ENCODE results near the gene ONECUT3. TPM values are rescaled to one million over a fixed set of nuclear protein-coding genes. Genes with fewer than 3 reads are reported as not detected.

The ONECUT3 gene
- total and polyA plus RNA-seq, 4 donors: not detected

DNA sequence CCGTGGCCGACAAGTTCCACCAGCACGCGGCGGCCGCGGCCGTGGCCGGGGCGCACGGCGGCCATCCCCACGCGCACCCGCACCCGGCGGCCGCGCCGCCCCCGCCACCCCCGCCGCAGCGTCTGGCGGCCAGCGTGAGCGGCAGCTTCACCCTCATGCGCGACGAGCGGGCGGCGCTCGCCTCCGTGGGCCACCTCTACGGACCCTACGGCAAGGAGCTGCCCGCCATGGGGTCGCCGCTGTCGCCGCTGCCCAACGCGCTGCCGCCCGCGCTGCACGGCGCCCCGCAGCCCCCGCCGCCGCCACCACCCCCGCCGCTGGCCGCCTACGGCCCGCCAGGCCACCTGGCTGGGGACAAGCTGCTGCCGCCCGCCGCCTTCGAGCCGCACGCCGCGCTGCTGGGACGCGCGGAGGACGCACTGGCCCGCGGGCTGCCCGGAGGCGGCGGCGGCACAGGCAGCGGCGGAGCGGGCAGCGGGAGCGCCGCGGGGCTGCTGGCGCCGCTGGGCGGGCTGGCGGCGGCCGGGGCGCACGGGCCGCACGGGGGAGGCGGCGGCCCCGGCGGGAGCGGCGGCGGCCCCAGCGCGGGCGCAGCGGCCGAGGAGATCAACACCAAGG lies 821 bp downstream of the ONECUT3 start:
- H3K27me3 ChIP-seq (ENCODE audit: control insufficient read depth in 4 of 4, insufficient read depth in 4 of 4, low read length in 3 of 4): peaks cover 13 to 50% (median 21%) of the 10 kb centered on the region in 4 donors
- no peaks in the 10 kb centered on the region for H3K36me3 ChIP-seq (ENCODE audit: control insufficient read depth in 4 of 4, insufficient read depth in 3 of 4, low read depth in 1 of 4, low read length in 3 of 4)
- no peak for TF ChIP-seq TAF1 (conservative IDR thresholded peaks at IDR 0.05)
- TF ChIP-seq RXRA (IDR thresholded peaks at IDR 0.05): no peak
- no peak for TF ChIP-seq SP1 (IDR thresholded peaks at IDR 0.05)
- no peak for TF ChIP-seq NR2F2 (IDR thresholded peaks at IDR 0.05)
- no peak for TF ChIP-seq YY1 (IDR thresholded peaks at IDR 0.05)
- TF ChIP-seq FOXA1 (IDR thresholded peaks at IDR 0.05): no peak
- TF ChIP-seq, protein P1, sequence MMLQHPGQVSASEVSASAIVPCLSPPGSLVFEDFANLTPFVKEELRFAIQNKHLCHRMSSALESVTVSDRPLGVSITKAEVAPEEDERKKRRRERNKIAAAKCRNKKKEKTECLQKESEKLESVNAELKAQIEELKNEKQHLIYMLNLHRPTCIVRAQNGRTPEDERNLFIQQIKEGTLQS (IDR thresholded peaks at IDR 0.05): no peak
- TF ChIP-seq, protein P2, sequence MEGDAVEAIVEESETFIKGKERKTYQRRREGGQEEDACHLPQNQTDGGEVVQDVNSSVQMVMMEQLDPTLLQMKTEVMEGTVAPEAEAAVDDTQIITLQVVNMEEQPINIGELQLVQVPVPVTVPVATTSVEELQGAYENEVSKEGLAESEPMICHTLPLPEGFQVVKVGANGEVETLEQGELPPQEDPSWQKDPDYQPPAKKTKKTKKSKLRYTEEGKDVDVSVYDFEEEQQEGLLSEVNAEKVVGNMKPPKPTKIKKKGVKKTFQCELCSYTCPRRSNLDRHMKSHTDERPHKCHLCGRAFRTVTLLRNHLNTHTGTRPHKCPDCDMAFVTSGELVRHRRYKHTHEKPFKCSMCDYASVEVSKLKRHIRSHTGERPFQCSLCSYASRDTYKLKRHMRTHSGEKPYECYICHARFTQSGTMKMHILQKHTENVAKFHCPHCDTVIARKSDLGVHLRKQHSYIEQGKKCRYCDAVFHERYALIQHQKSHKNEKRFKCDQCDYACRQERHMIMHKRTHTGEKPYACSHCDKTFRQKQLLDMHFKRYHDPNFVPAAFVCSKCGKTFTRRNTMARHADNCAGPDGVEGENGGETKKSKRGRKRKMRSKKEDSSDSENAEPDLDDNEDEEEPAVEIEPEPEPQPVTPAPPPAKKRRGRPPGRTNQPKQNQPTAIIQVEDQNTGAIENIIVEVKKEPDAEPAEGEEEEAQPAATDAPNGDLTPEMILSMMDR (IDR thresholded peaks at IDR 0.05; ENCODE audit: low read depth, low read length, missing input control): no peak
- no peak for TF ChIP-seq JUND (IDR thresholded peaks at IDR 0.05)
- TF ChIP-seq EGR1 (IDR thresholded peaks at IDR 0.05; ENCODE audit: low read depth in 2 of 2): no peak
- TF ChIP-seq, protein P3, sequence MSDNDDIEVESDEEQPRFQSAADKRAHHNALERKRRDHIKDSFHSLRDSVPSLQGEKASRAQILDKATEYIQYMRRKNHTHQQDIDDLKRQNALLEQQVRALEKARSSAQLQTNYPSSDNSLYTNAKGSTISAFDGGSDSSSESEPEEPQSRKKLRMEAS (IDR thresholded peaks at IDR 0.05): no peak
- TF ChIP-seq, protein P4, sequence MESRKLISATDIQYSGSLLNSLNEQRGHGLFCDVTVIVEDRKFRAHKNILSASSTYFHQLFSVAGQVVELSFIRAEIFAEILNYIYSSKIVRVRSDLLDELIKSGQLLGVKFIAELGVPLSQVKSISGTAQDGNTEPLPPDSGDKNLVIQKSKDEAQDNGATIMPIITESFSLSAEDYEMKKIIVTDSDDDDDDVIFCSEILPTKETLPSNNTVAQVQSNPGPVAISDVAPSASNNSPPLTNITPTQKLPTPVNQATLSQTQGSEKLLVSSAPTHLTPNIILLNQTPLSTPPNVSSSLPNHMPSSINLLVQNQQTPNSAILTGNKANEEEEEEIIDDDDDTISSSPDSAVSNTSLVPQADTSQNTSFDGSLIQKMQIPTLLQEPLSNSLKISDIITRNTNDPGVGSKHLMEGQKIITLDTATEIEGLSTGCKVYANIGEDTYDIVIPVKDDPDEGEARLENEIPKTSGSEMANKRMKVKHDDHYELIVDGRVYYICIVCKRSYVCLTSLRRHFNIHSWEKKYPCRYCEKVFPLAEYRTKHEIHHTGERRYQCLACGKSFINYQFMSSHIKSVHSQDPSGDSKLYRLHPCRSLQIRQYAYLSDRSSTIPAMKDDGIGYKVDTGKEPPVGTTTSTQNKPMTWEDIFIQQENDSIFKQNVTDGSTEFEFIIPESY (IDR thresholded peaks at IDR 0.05): no peak
- no peak for TF ChIP-seq HNF4A (conservative IDR thresholded peaks at IDR 0.05)
- no peak for TF ChIP-seq HNF4G (IDR thresholded peaks at IDR 0.05)
- TF ChIP-seq RAD21 (IDR thresholded peaks at IDR 0.05): no peak
- no peak for TF ChIP-seq FOXA2 (IDR thresholded peaks at IDR 0.05)
- no peak for TF ChIP-seq GABPA (IDR thresholded peaks at IDR 0.05 in 1 of 2, conservative IDR thresholded peaks at IDR 0.05 in 1 of 2)
- WGBS: 3% methylated on average over 105 of the region's 105 CpGs
- H3K27ac ChIP-seq (ENCODE audit: low read depth in 1 of 2, low read length in 2 of 2): no peak overlapping the region
- H3K4me1 ChIP-seq (ENCODE audit: control insufficient read depth in 4 of 4, insufficient read depth in 4 of 4, low read length in 3 of 4): peaks cover 13 to 35% (median 23%) of the 10 kb centered on the region in 4 donors
- DNase-seq (ENCODE audit: low spot score): no peak
- H3K9ac ChIP-seq (ENCODE audit: low read depth in 1 of 2, low read length in 2 of 2): no peak overlapping the region
- H3K4me3 ChIP-seq (ENCODE audit: low read depth in 1 of 3, low read length in 3 of 3): no peak overlapping the region
- no peaks in the 10 kb centered on the region for H3K9me3 ChIP-seq (ENCODE audit: control insufficient read depth in 4 of 4, low read length in 3 of 4)

DNA sequence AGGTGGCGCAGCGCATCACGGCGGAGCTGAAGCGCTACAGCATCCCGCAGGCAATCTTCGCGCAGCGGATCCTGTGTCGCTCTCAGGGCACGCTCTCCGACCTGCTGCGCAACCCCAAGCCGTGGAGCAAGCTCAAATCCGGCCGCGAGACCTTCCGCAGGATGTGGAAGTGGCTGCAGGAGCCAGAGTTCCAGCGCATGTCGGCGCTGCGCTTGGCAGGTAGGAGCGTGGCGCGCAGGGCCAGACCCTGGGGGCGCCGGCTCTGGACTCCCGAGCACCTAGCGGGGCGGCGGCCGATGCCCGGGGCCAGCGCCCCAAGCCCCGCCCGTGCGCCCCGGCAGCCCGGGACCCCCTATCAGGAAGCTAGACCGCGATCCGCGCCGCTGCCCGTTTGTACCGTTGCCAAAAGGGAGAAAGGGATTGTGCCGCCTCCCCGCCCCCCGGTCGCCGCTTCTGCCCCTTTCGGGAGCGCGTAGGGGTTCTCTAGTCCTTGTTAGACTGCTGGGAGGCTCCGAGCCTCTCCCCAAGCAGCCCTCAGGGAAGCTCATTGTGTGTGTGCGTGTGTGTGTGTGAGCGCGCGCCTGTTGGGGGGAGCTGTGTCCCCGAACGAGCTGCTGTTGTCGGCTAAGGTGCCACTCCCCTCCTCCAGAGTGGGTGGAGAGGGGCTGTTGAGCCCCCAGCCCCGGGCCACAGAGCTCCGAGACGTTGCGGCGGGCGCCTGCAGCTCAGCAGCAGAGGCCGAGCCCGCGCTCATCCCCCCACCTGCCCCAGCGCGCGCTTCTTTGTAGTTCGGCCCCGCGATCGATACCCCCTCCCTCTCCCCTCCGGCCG lies 1.5 kb downstream of the ONECUT3 start:
- DNase-seq (ENCODE audit: low spot score): peak; percentile 49
- TF ChIP-seq, protein P2 (IDR thresholded peaks at IDR 0.05; ENCODE audit: low read depth, low read length, missing input control): no peak
- TF ChIP-seq YY1 (IDR thresholded peaks at IDR 0.05) (no peak), GABPA (IDR thresholded peaks at IDR 0.05 in 1 of 2, conservative IDR thresholded peaks at IDR 0.05 in 1 of 2) (no peak), RAD21 (IDR thresholded peaks at IDR 0.05) (no peak), NR2F2 (IDR thresholded peaks at IDR 0.05) (no peak), FOXA1 (IDR thresholded peaks at IDR 0.05) (no peak), FOXA2 (IDR thresholded peaks at IDR 0.05) (no peak), JUND (IDR thresholded peaks at IDR 0.05) (no peak), TAF1 (conservative IDR thresholded peaks at IDR 0.05) (no peak)
- TF ChIP-seq, protein P3 (IDR thresholded peaks at IDR 0.05): no peak
- TF ChIP-seq, protein P5, sequence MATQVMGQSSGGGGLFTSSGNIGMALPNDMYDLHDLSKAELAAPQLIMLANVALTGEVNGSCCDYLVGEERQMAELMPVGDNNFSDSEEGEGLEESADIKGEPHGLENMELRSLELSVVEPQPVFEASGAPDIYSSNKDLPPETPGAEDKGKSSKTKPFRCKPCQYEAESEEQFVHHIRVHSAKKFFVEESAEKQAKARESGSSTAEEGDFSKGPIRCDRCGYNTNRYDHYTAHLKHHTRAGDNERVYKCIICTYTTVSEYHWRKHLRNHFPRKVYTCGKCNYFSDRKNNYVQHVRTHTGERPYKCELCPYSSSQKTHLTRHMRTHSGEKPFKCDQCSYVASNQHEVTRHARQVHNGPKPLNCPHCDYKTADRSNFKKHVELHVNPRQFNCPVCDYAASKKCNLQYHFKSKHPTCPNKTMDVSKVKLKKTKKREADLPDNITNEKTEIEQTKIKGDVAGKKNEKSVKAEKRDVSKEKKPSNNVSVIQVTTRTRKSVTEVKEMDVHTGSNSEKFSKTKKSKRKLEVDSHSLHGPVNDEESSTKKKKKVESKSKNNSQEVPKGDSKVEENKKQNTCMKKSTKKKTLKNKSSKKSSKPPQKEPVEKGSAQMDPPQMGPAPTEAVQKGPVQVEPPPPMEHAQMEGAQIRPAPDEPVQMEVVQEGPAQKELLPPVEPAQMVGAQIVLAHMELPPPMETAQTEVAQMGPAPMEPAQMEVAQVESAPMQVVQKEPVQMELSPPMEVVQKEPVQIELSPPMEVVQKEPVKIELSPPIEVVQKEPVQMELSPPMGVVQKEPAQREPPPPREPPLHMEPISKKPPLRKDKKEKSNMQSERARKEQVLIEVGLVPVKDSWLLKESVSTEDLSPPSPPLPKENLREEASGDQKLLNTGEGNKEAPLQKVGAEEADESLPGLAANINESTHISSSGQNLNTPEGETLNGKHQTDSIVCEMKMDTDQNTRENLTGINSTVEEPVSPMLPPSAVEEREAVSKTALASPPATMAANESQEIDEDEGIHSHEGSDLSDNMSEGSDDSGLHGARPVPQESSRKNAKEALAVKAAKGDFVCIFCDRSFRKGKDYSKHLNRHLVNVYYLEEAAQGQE (IDR thresholded peaks at IDR 0.05): no peak

More for the DNA sequence above, 1.5 kb downstream of the ONECUT3 start:
- H3K4me3 ChIP-seq (ENCODE audit: low read depth in 1 of 3, low read length in 3 of 3): peak overlapping the region in 1 of 3 donors; percentile 24
- H3K9me3 ChIP-seq (ENCODE audit: control insufficient read depth in 4 of 4, low read length in 3 of 4): no peaks in the 10 kb centered on the region
- WGBS: 3% methylated on average over 80 of the region's 80 CpGs
- H3K4me1 ChIP-seq (ENCODE audit: control insufficient read depth in 4 of 4, insufficient read depth in 4 of 4, low read length in 3 of 4): peaks cover 13 to 31% (median 20%) of the 10 kb centered on the region in 4 donors
- peaks cover 15 to 50% (median 22%) of the 10 kb centered on the region in 4 donors for H3K27me3 ChIP-seq (ENCODE audit: control insufficient read depth in 4 of 4, insufficient read depth in 4 of 4, low read length in 3 of 4)
- no peak overlapping the region for H3K9ac ChIP-seq (ENCODE audit: low read depth in 1 of 2, low read length in 2 of 2)
- H3K36me3 ChIP-seq (ENCODE audit: control insufficient read depth in 4 of 4, insufficient read depth in 3 of 4, low read depth in 1 of 4, low read length in 3 of 4): no peaks in the 10 kb centered on the region
- no peak overlapping the region for H3K27ac ChIP-seq (ENCODE audit: low read depth in 1 of 2, low read length in 2 of 2)

All from liver (tissue), 9 donors.